ENCODE data around the gene BPIFB6.

BPIFB6 gene

GRCh38 chr20:33076662-33077372 lies 45.4 kb downstream of the BPIFB6 start:
- Histone ChIP-seq H3K9me3 (ENCODE audit: control insufficient read depth in 1 of 2, low read length in 2 of 2) (no peaks in the 10 kb centered on the region), H3K4me1 (ENCODE audit: control insufficient read depth in 1 of 2, insufficient read depth in 2 of 2, low read length in 2 of 2) (no peaks in the 10 kb centered on the region), H3K27me3 (ENCODE audit: control insufficient read depth in 1 of 2, insufficient read depth in 2 of 2, low read length in 2 of 2) (no peaks in the 10 kb centered on the region), H3K4me3 (ENCODE audit: low read depth in 1 of 2, low read length in 2 of 2) (no peak overlapping the region), H3K27ac (ENCODE audit: low read depth, low read length) (no peak overlapping the region), H3K36me3 (ENCODE audit: control insufficient read depth in 1 of 2, insufficient read depth in 2 of 2, low read length in 2 of 2) (no peaks in the 10 kb centered on the region), H3K9ac (ENCODE audit: low read depth in 1 of 2, low read length in 2 of 2) (no peak overlapping the region)

DNA sequence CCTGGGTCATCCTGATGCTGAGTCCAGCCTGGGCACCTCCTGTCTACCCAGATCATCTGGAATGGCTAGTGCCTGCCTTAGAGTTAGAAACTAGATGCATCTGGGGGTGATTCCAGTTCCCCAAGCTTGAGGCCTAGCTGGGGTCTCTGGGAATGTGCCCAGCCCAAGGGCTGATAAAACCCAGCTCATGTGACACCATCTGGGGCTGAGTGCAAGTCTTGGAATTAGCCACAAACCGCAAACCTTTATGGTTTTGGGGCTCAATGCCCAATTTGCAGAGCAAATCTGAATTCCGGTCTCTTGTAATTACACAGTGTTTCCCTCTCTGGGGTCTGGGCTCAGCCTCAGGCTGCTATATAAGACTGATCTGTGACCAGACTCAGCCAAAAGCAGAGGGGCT lies 47.8 kb downstream of the BPIFB6 start, which contains the start of gene BPIFB4:
TSS of gene BPIFB4 (plus strand) at position 385 of the 400 bp plus-strand sequence. CDS start 1,884 bp downstream, outside the sequence.
- Histone ChIP-seq H3K36me3 (ENCODE audit: control insufficient read depth in 1 of 2, insufficient read depth in 2 of 2, low read length in 2 of 2) (no peaks in the 10 kb centered on the region), H3K27me3 (ENCODE audit: control insufficient read depth in 1 of 2, insufficient read depth in 2 of 2, low read length in 2 of 2) (no peaks in the 10 kb centered on the region), H3K9me3 (ENCODE audit: control insufficient read depth in 1 of 2, low read length in 2 of 2) (no peaks in the 10 kb centered on the region), H3K27ac (ENCODE audit: low read depth, low read length) (no peak within 1 kb of the TSS), H3K4me1 (ENCODE audit: control insufficient read depth in 1 of 2, insufficient read depth in 2 of 2, low read length in 2 of 2) (no peaks in the 10 kb centered on the region), H3K9ac (ENCODE audit: low read depth in 1 of 2, low read length in 2 of 2) (no peak within 1 kb of the TSS), H3K4me3 (ENCODE audit: low read depth in 1 of 2, low read length in 2 of 2) (no peak within 1 kb of the TSS)

GRCh38 chr20:33081411-33082154 lies 50.1 kb downstream of the BPIFB6 start:
- Histone ChIP-seq H3K36me3 (ENCODE audit: control insufficient read depth in 1 of 2, insufficient read depth in 2 of 2, low read length in 2 of 2) (no peaks in the 10 kb centered on the region), H3K4me3 (ENCODE audit: low read depth in 1 of 2, low read length in 2 of 2) (no peak overlapping the region), H3K4me1 (ENCODE audit: control insufficient read depth in 1 of 2, insufficient read depth in 2 of 2, low read length in 2 of 2) (no peaks in the 10 kb centered on the region)

GRCh38 chr20:33082546-33082945 lies 51.1 kb downstream of the BPIFB6 start:
- Histone ChIP-seq H3K4me3 (ENCODE audit: low read depth in 1 of 2, low read length in 2 of 2) (no peak overlapping the region), H3K36me3 (ENCODE audit: control insufficient read depth in 1 of 2, insufficient read depth in 2 of 2, low read length in 2 of 2) (no peaks in the 10 kb centered on the region), H3K9ac (ENCODE audit: low read depth in 1 of 2, low read length in 2 of 2) (no peak overlapping the region), H3K4me1 (ENCODE audit: control insufficient read depth in 1 of 2, insufficient read depth in 2 of 2, low read length in 2 of 2) (no peaks in the 10 kb centered on the region), H3K27me3 (ENCODE audit: control insufficient read depth in 1 of 2, insufficient read depth in 2 of 2, low read length in 2 of 2) (no peaks in the 10 kb centered on the region), H3K27ac (ENCODE audit: low read depth, low read length) (no peak overlapping the region), H3K9me3 (ENCODE audit: control insufficient read depth in 1 of 2, low read length in 2 of 2) (no peaks in the 10 kb centered on the region)

More at GRCh38 chr20:33081411-33082154, 50.1 kb downstream of the BPIFB6 start:
- H3K27ac ChIP-seq (ENCODE audit: low read depth, low read length): no peak overlapping the region
- no peak overlapping the region for H3K9ac ChIP-seq (ENCODE audit: low read depth in 1 of 2, low read length in 2 of 2)
- H3K9me3 ChIP-seq (ENCODE audit: control insufficient read depth in 1 of 2, low read length in 2 of 2): no peaks in the 10 kb centered on the region
- H3K27me3 ChIP-seq (ENCODE audit: control insufficient read depth in 1 of 2, insufficient read depth in 2 of 2, low read length in 2 of 2): no peaks in the 10 kb centered on the region

DNA sequence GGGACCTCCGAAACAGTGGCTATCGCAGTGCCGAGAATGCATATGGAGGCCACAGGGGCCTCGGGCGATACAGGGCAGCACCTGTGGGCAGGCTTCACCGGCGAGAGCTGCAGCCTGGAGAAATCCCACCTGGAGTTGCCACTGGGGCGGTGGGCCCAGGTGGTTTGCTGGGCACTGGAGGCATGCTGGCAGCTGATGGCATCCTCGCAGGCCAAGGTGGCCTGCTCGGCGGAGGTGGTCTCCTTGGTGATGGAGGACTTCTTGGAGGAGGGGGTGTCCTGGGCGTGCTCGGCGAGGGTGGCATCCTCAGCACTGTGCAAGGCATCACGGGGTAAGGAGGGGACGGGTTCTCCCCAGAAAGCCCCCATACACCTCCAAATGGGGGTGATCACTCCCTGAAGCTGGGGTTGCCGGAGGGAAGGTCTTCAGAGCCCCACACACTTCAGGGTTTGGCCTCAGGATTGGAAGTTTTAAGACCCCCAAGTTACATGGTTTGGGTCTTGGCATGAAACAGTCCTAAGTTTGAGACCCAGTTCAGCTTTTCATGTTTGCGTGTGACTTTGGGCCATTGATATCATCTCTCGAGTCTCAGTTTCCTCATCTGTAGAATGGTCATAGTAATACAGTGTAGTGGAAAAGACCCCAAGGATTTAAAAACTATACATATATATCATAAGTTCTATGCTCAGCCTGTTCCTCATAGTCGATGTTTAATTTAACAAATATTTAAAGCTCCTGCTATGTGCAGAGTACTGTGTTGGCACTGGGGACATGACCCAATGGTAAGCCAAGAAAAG lies 52.3 kb downstream of the BPIFB6 start:
- Histone ChIP-seq H3K4me1 (ENCODE audit: control insufficient read depth in 1 of 2, insufficient read depth in 2 of 2, low read length in 2 of 2) (no peaks in the 10 kb centered on the region), H3K9ac (ENCODE audit: low read depth in 1 of 2, low read length in 2 of 2) (no peak overlapping the region), H3K36me3 (ENCODE audit: control insufficient read depth in 1 of 2, insufficient read depth in 2 of 2, low read length in 2 of 2) (no peaks in the 10 kb centered on the region)

DNA sequence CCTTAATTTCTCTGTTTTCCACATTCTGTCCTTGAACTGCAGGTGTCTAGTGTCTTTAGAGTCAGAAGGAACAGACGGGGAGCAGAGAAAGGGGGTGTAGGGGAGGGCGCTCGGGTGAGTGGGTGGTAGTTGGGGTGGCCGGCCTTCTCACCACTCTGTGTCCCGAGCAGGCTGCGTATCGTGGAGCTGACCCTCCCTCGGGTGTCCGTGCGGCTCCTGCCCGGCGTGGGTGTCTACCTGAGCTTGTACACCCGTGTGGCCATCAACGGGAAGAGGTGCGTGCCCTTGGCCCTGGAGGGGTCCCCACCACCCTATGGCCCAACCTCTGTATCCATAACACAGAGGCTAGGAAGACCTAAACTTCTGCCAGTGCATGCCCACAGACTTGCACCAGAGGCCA lies 53.3 kb downstream of the BPIFB6 start:
- H3K27me3 ChIP-seq (ENCODE audit: control insufficient read depth in 1 of 2, insufficient read depth in 2 of 2, low read length in 2 of 2): no peaks in the 10 kb centered on the region
- H3K4me3 ChIP-seq (ENCODE audit: low read depth in 1 of 2, low read length in 2 of 2): no peak overlapping the region
- no peaks in the 10 kb centered on the region for H3K4me1 ChIP-seq (ENCODE audit: control insufficient read depth in 1 of 2, insufficient read depth in 2 of 2, low read length in 2 of 2)
- no peak overlapping the region for H3K27ac ChIP-seq (ENCODE audit: low read depth, low read length)
- no peaks in the 10 kb centered on the region for H3K36me3 ChIP-seq (ENCODE audit: control insufficient read depth in 1 of 2, insufficient read depth in 2 of 2, low read length in 2 of 2)
- H3K9me3 ChIP-seq (ENCODE audit: control insufficient read depth in 1 of 2, low read length in 2 of 2): no peaks in the 10 kb centered on the region
- H3K9ac ChIP-seq (ENCODE audit: low read depth in 1 of 2, low read length in 2 of 2): no peak overlapping the region

More for the DNA sequence above, 52.3 kb downstream of the BPIFB6 start:
- Histone ChIP-seq H3K27ac (ENCODE audit: low read depth, low read length) (no peak overlapping the region), H3K9me3 (ENCODE audit: control insufficient read depth in 1 of 2, low read length in 2 of 2) (no peaks in the 10 kb centered on the region), H3K27me3 (ENCODE audit: control insufficient read depth in 1 of 2, insufficient read depth in 2 of 2, low read length in 2 of 2) (no peaks in the 10 kb centered on the region), H3K4me3 (ENCODE audit: low read depth in 1 of 2, low read length in 2 of 2) (no peak overlapping the region)

GRCh38 chr20:33086052-33086722 lies 54.7 kb downstream of the BPIFB6 start:
- H3K27ac ChIP-seq (ENCODE audit: low read depth, low read length): no peak overlapping the region
- no peak overlapping the region for H3K4me3 ChIP-seq (ENCODE audit: low read depth in 1 of 2, low read length in 2 of 2)
- H3K4me1 ChIP-seq (ENCODE audit: control insufficient read depth in 1 of 2, insufficient read depth in 2 of 2, low read length in 2 of 2): no peaks in the 10 kb centered on the region
- no peaks in the 10 kb centered on the region for H3K9me3 ChIP-seq (ENCODE audit: control insufficient read depth in 1 of 2, low read length in 2 of 2)
- no peaks in the 10 kb centered on the region for H3K36me3 ChIP-seq (ENCODE audit: control insufficient read depth in 1 of 2, insufficient read depth in 2 of 2, low read length in 2 of 2)
- H3K9ac ChIP-seq (ENCODE audit: low read depth in 1 of 2, low read length in 2 of 2): no peak overlapping the region
- no peaks in the 10 kb centered on the region for H3K27me3 ChIP-seq (ENCODE audit: control insufficient read depth in 1 of 2, insufficient read depth in 2 of 2, low read length in 2 of 2)

DNA sequence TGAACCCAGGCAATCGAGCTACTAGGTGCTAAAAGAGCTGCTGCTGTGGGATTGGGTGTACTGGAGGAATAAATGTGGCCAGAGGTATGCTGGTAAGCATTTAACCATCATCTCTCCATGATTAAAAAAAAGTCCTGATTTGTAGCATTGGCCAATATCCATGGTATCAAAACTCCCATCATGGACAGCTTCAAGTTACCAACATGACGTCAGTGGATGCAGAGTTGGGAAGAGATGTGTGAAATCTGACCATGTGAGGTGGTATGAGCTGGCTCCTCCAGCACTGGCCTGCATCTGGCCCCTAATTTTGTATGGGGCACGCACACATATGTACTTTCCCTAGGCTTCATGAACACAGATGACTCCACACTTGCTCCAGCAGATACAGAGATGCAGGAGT lies 59.7 kb downstream of the BPIFB6 start:
- Histone ChIP-seq H3K9ac (ENCODE audit: low read depth in 1 of 2, low read length in 2 of 2) (no peak overlapping the region), H3K4me1 (ENCODE audit: control insufficient read depth in 1 of 2, insufficient read depth in 2 of 2, low read length in 2 of 2) (no peaks in the 10 kb centered on the region), H3K27me3 (ENCODE audit: control insufficient read depth in 1 of 2, insufficient read depth in 2 of 2, low read length in 2 of 2) (no peaks in the 10 kb centered on the region), H3K36me3 (ENCODE audit: control insufficient read depth in 1 of 2, insufficient read depth in 2 of 2, low read length in 2 of 2) (no peaks in the 10 kb centered on the region), H3K27ac (ENCODE audit: low read depth, low read length) (no peak overlapping the region), H3K9me3 (ENCODE audit: control insufficient read depth in 1 of 2, low read length in 2 of 2) (no peaks in the 10 kb centered on the region), H3K4me3 (ENCODE audit: low read depth in 1 of 2, low read length in 2 of 2) (no peak overlapping the region)

GRCh38 chr20:33091693-33092092 lies 60.2 kb downstream of the BPIFB6 start:
- Histone ChIP-seq H3K9me3 (ENCODE audit: control insufficient read depth in 1 of 2, low read length in 2 of 2) (no peaks in the 10 kb centered on the region), H3K36me3 (ENCODE audit: control insufficient read depth in 1 of 2, insufficient read depth in 2 of 2, low read length in 2 of 2) (no peaks in the 10 kb centered on the region), H3K27ac (ENCODE audit: low read depth, low read length) (no peak overlapping the region), H3K27me3 (ENCODE audit: control insufficient read depth in 1 of 2, insufficient read depth in 2 of 2, low read length in 2 of 2) (no peaks in the 10 kb centered on the region), H3K4me1 (ENCODE audit: control insufficient read depth in 1 of 2, insufficient read depth in 2 of 2, low read length in 2 of 2) (no peaks in the 10 kb centered on the region), H3K4me3 (ENCODE audit: low read depth in 1 of 2, low read length in 2 of 2) (no peak overlapping the region), H3K9ac (ENCODE audit: low read depth in 1 of 2, low read length in 2 of 2) (no peak overlapping the region)
